Esophagus squamous epithelium (tissue), 4 donors: Measurements from ENCODE around the gene E2F4.

ENCODE experiments used
- POLR2A ChIP-seq, 4 donors: fragments of 450-650 bp; IDR thresholded peaks; one replicate each; pipeline ENCODE4 v1.6.1; 2017; ENCODE audit warnings: antibody characterized with exemption in 4 of 4, mild to moderate bottlenecking in 4 of 4, moderate library complexity in 3 of 4
- TF ChIP-seq, protein P1 (sequence below), 6 experiments: fragments of 450-650 bp in 4 of 6; fragments of 200-600 bp in 2 of 6; sonication (generic) in 2 of 6; IDR thresholded peaks; one replicate each; pipeline ENCODE4 v1.5.1; 2016 to 2019; ENCODE audit warnings: antibody characterized with exemption in 6 of 6, mild to moderate bottlenecking in 4 of 6, moderate library complexity in 4 of 6

- TF ChIP-seq, protein P1, sequence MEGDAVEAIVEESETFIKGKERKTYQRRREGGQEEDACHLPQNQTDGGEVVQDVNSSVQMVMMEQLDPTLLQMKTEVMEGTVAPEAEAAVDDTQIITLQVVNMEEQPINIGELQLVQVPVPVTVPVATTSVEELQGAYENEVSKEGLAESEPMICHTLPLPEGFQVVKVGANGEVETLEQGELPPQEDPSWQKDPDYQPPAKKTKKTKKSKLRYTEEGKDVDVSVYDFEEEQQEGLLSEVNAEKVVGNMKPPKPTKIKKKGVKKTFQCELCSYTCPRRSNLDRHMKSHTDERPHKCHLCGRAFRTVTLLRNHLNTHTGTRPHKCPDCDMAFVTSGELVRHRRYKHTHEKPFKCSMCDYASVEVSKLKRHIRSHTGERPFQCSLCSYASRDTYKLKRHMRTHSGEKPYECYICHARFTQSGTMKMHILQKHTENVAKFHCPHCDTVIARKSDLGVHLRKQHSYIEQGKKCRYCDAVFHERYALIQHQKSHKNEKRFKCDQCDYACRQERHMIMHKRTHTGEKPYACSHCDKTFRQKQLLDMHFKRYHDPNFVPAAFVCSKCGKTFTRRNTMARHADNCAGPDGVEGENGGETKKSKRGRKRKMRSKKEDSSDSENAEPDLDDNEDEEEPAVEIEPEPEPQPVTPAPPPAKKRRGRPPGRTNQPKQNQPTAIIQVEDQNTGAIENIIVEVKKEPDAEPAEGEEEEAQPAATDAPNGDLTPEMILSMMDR (IDR thresholded peaks at IDR 0.05), result no peak
- TF ChIP-seq POLR2A (IDR thresholded peaks at IDR 0.05), result no peak
Measured at GRCh38 chr16:67187175-67187890, 4.6 kb upstream of the E2F4 start.
